Neuronal stem cell (in vitro differentiated cells): ENCODE measurements around the gene SLC9A9.

Experiments
- DNase-seq: peaks from one replicate; pipeline ENCODE4 v3.0.0-alpha.2; 2013; ENCODE audit warnings: low spot score
- H2AFZ ChIP-seq: one replicate; pipeline ENCODE4 v1.6.1; 2013; ENCODE audit warnings: mild to moderate bottlenecking, low read length, inconsistent platforms
- H2AK5ac ChIP-seq: 2 replicates; pipeline ENCODE4 v1.6.1; 2013; ENCODE audit warnings: low read depth, mild to moderate bottlenecking, inconsistent platforms, low read length, moderate library complexity, mixed read lengths
- H2BK120ac ChIP-seq: 2 replicates; pipeline ENCODE4 v1.6.1; 2013; ENCODE audit warnings: low read depth, mild to moderate bottlenecking, inconsistent platforms, low read length, moderate library complexity, mixed read lengths
- H2BK12ac ChIP-seq: one replicate; pipeline ENCODE4 v1.6.1; 2013; ENCODE audit warnings: low read length, inconsistent platforms
- H2BK15ac ChIP-seq: 2 replicates; pipeline ENCODE4 v1.6.1; 2013; ENCODE audit warnings: mild to moderate bottlenecking, low read length, inconsistent platforms, mixed read lengths
- H2BK5ac ChIP-seq: one replicate; pipeline ENCODE4 v1.6.1; 2013; ENCODE audit warnings: inconsistent platforms, mild to moderate bottlenecking, low read length, moderate library complexity
- H3K14ac ChIP-seq: one replicate; pipeline ENCODE4 v1.6.1; 2013; ENCODE audit warnings: low read length, inconsistent platforms
- H3K18ac ChIP-seq: 2 replicates; pipeline ENCODE4 v1.6.1; 2013; ENCODE audit warnings: low read length, inconsistent platforms
- H3K23ac ChIP-seq: 2 replicates; pipeline ENCODE4 v1.6.1; 2013; ENCODE audit warnings: low read depth, mild to moderate bottlenecking, mixed read lengths, low read length, inconsistent platforms; ENCODE audit not compliant: poor library complexity
- H3K27ac ChIP-seq: replicated peaks from 3 replicates; pipeline ENCODE4 v1.5.1; 2013; ENCODE audit warnings: low read length, inconsistent platforms
- H3K27me3 ChIP-seq, 3 experiments: 2 replicates each; pipeline ENCODE4 v1.6.1; 2013; ENCODE audit warnings: low read length in 3 of 3, mild to moderate bottlenecking in 2 of 3, inconsistent platforms in 1 of 3, low read depth in 1 of 3, mixed read lengths in 1 of 3, moderate library complexity in 1 of 3; ENCODE audit not compliant: control insufficient read depth in 3 of 3, insufficient read depth in 3 of 3
- H3K36me3 ChIP-seq, 2 donors: replicated peaks in 1 of 2; 2 replicates each; pipeline ENCODE4 v1.6.1; 2013; ENCODE audit warnings: low read length in 2 of 2; ENCODE audit not compliant: control insufficient read depth in 2 of 2, insufficient read depth in 2 of 2
- H3K4ac ChIP-seq: 2 replicates; pipeline ENCODE4 v1.6.1; 2013; ENCODE audit warnings: inconsistent platforms, mild to moderate bottlenecking, low read length, moderate library complexity
- H3K4me1 ChIP-seq, 2 donors: 1 replicate in 1 of 2; 2 replicates in 1 of 2; pipeline ENCODE4 v1.6.1; 2013; ENCODE audit warnings: low read length in 2 of 2, low read depth in 1 of 2; ENCODE audit not compliant: control insufficient read depth in 2 of 2, insufficient read depth in 1 of 2
- H3K4me2 ChIP-seq: one replicate; pipeline ENCODE4 v1.6.1; 2013; ENCODE audit warnings: mild to moderate bottlenecking, low read length, inconsistent platforms; ENCODE audit not compliant: insufficient read depth, poor library complexity, severe bottlenecking
- H3K4me3 ChIP-seq, 2 donors: 2 replicates each; pipeline ENCODE4 v1.5.1; 2013; ENCODE audit warnings: low read length in 2 of 2, mild to moderate bottlenecking in 2 of 2, inconsistent platforms in 1 of 2, moderate library complexity in 1 of 2
- H3K79me1 ChIP-seq: one replicate; pipeline ENCODE4 v1.6.1; 2013; ENCODE audit warnings: low read depth, mild to moderate bottlenecking, inconsistent platforms, low read length, moderate library complexity
- H3K9ac ChIP-seq: one replicate; pipeline ENCODE4 v1.6.1; 2013; ENCODE audit warnings: mild to moderate bottlenecking, low read depth, low read length, inconsistent platforms; ENCODE audit not compliant: poor library complexity
- H3K9me3 ChIP-seq, 2 donors: replicated peaks in 1 of 2; 2 replicates each; pipeline versions ENCODE3 to v1.6.1; 2013; ENCODE audit warnings: low read length in 2 of 2, mild to moderate bottlenecking in 2 of 2, inconsistent platforms in 1 of 2, low read depth in 1 of 2, mixed read lengths in 1 of 2, moderate library complexity in 1 of 2; ENCODE audit not compliant: control insufficient read depth in 2 of 2, insufficient read depth in 1 of 2
- H4K8ac ChIP-seq: one replicate; pipeline ENCODE4 v1.6.1; 2013; ENCODE audit warnings: low read depth, mild to moderate bottlenecking, inconsistent platforms, low read length, moderate library complexity
- H4K91ac ChIP-seq: one replicate; pipeline ENCODE4 v1.6.1; 2013; ENCODE audit warnings: low read length, low read depth, mild to moderate bottlenecking, inconsistent platforms; ENCODE audit not compliant: poor library complexity
- WGBS, 2 donors: extraction: QIAGEN DNeasy Blood & Tissue Kit; methylation state at CpG; one replicate each; pipeline ENCODE4 v1.1.7; 2013; ENCODE audit warnings: missing lambda C conversion rate in 2 of 2, mixed read lengths in 1 of 2; ENCODE audit not compliant: insufficient read length in 2 of 2, insufficient replicate concordance in 1 of 2; ENCODE audit errors: extremely low coverage in 2 of 2; 5-methylcytosine and 5-hydroxymethylcytosine counted together

The SLC9A9 gene

GRCh38 chr3:143770391-143770790 lies 77.9 kb downstream of the SLC9A9 start:
- no peak overlapping the region for H4K8ac ChIP-seq
- no peaks in the 10 kb centered on the region for H3K9me3 ChIP-seq
- no peak overlapping the region for H2BK12ac ChIP-seq
- no peaks in the 10 kb centered on the region for H3K79me1 ChIP-seq
- no peak overlapping the region for H2BK120ac ChIP-seq
- no peak overlapping the region for H3K23ac ChIP-seq
- no peak overlapping the region for H3K4me2 ChIP-seq
- no peak overlapping the region for H3K4ac ChIP-seq
- no peaks in the 10 kb centered on the region for H3K36me3 ChIP-seq
- H2AK5ac ChIP-seq, result no peak overlapping the region
- H3K27ac ChIP-seq, result no peak overlapping the region
- no peak overlapping the region for H3K9ac ChIP-seq
- H4K91ac ChIP-seq, result no peak overlapping the region
- H2BK15ac ChIP-seq, result no peak overlapping the region
- no CpG with 5 or more reads among the region's 2 CpGs for WGBS, 2 donors
- DNase-seq, result no peak
- H3K18ac ChIP-seq, result no peak overlapping the region
- H2BK5ac ChIP-seq, result no peak overlapping the region
- no peak overlapping the region for H2AFZ ChIP-seq
- no peaks in the 10 kb centered on the region for H3K4me1 ChIP-seq
- no peak overlapping the region for H3K14ac ChIP-seq
- no peak overlapping the region for H3K4me3 ChIP-seq
- no peaks in the 10 kb centered on the region for H3K27me3 ChIP-seq

GRCh38 chr3:143769616-143770015 lies 78.7 kb downstream of the SLC9A9 start:
- no peak for DNase-seq
- Histone ChIP-seq H3K4me2 (no peak overlapping the region), H3K4me3 (no peak overlapping the region)

GRCh38 chr3:143764840-143765239 lies 83.4 kb downstream of the SLC9A9 start:
- Histone ChIP-seq H3K27ac (no peak overlapping the region), H3K4me1 (no peaks in the 10 kb centered on the region), H3K27me3 (no peaks in the 10 kb centered on the region), H2AK5ac (no peak overlapping the region), H2BK5ac (no peak overlapping the region), H3K79me1 (no peaks in the 10 kb centered on the region), H2BK12ac (no peak overlapping the region), H3K9ac (no peak overlapping the region), H2BK15ac (no peak overlapping the region), H3K18ac (no peak overlapping the region), H3K4ac (no peak overlapping the region), H3K23ac (no peak overlapping the region), H3K14ac (no peak overlapping the region), H2AFZ (no peak overlapping the region), H3K36me3 (no peaks in the 10 kb centered on the region), H2BK120ac (no peak overlapping the region), H4K8ac (no peak overlapping the region), H3K9me3 (no peaks in the 10 kb centered on the region), H3K4me2 (no peak overlapping the region), H3K4me3 (no peak overlapping the region), H4K91ac (no peak overlapping the region)
- no CpG with 5 or more reads among the region's 1 CpG for WGBS, 2 donors
- no peak for DNase-seq

More at GRCh38 chr3:143769616-143770015, 78.7 kb downstream of the SLC9A9 start:
- Histone ChIP-seq H3K27ac (no peak overlapping the region), H2BK12ac (no peak overlapping the region), H3K18ac (no peak overlapping the region), H3K4me1 (no peaks in the 10 kb centered on the region), H3K4ac (no peak overlapping the region), H2BK120ac (no peak overlapping the region), H3K27me3 (no peaks in the 10 kb centered on the region), H3K23ac (no peak overlapping the region), H3K14ac (no peak overlapping the region), H4K8ac (no peak overlapping the region), H3K36me3 (no peaks in the 10 kb centered on the region), H4K91ac (no peak overlapping the region), H3K9me3 (no peaks in the 10 kb centered on the region), H2BK15ac (no peak overlapping the region), H2AFZ (no peak overlapping the region), H2BK5ac (no peak overlapping the region), H2AK5ac (no peak overlapping the region), H3K9ac (no peak overlapping the region), H3K79me1 (no peaks in the 10 kb centered on the region)
- no CpG with 5 or more reads among the region's 1 CpG for WGBS, 2 donors

GRCh38 chr3:143763564-143764162 lies 84.6 kb downstream of the SLC9A9 start:
- H3K9ac ChIP-seq, result no peak overlapping the region

More at GRCh38 chr3:143763564-143764162, 84.6 kb downstream of the SLC9A9 start:
- Histone ChIP-seq H3K4me1 (no peaks in the 10 kb centered on the region), H3K4me3 (no peak overlapping the region), H3K14ac (no peak overlapping the region), H3K79me1 (no peaks in the 10 kb centered on the region), H3K27me3 (no peaks in the 10 kb centered on the region), H3K36me3 (no peaks in the 10 kb centered on the region), H3K18ac (no peak overlapping the region), H2BK12ac (no peak overlapping the region), H2AK5ac (no peak overlapping the region), H2AFZ (no peak overlapping the region), H3K27ac (no peak overlapping the region), H3K4ac (no peak overlapping the region), H2BK120ac (no peak overlapping the region), H4K8ac (no peak overlapping the region), H3K9me3 (no peaks in the 10 kb centered on the region), H3K4me2 (no peak overlapping the region), H3K23ac (no peak overlapping the region), H2BK15ac (no peak overlapping the region), H2BK5ac (no peak overlapping the region), H4K91ac (no peak overlapping the region)
- no peak for DNase-seq
